ENCODE measurements around the gene HS6ST2.
A peak's percentile ranks its signal among the peaks of the same experiment; 100 is the strongest.

Gene HS6ST2

DNA sequence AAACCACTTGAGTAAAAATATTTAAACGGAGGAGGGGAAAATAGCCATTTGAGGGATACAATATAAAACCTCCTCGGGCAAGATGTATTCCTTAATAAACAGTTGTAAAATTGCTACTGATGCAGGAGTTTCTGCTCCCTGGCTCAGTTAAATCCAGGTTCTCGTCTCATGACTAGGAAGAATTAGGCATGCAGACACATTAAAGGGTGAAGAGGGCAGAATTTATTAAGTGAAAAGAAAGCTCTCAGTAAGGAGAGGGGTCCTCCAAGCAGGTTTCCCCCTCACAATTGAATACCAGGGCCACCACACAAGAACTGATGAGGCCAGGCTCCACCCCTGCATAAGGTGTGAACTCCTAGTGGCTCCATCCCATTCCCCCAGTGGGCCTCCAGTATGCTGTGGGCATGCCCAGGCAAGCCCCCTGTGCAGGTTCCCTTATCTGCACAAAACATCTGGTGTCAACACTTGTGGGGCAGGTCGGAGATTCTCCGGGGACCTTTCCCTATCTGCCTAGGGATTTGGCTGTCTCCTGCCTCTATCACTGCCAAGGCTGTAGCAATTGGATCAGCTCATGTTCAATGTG, 80.4 kb downstream of the HS6ST2 start:
- WGBS, 2 experiments (ENCODE audit: insufficient coverage in 2 of 2) = 20 to 100% methylated on average over 1 of the region's 5 CpGs
- Histone ChIP-seq H3K27ac (ENCODE audit: low read depth, low read length, severe bottlenecking) (peak overlapping the region; percentile 23), H3K36me3 (ENCODE audit: control insufficient read depth, insufficient read depth, low read length) (no peaks in the 10 kb centered on the region), H3K9me3 (ENCODE audit: control insufficient read depth, low read length) (no peaks in the 10 kb centered on the region), H3K4me1 (ENCODE audit: control insufficient read depth, insufficient read depth, low read length, poor library complexity, severe bottlenecking) (peaks cover 34% of the 10 kb centered on the region), H3K4me3 (ENCODE audit: extremely low read depth, insufficient read depth, low read length, poor library complexity, severe bottlenecking) (no peak overlapping the region)

DNA sequence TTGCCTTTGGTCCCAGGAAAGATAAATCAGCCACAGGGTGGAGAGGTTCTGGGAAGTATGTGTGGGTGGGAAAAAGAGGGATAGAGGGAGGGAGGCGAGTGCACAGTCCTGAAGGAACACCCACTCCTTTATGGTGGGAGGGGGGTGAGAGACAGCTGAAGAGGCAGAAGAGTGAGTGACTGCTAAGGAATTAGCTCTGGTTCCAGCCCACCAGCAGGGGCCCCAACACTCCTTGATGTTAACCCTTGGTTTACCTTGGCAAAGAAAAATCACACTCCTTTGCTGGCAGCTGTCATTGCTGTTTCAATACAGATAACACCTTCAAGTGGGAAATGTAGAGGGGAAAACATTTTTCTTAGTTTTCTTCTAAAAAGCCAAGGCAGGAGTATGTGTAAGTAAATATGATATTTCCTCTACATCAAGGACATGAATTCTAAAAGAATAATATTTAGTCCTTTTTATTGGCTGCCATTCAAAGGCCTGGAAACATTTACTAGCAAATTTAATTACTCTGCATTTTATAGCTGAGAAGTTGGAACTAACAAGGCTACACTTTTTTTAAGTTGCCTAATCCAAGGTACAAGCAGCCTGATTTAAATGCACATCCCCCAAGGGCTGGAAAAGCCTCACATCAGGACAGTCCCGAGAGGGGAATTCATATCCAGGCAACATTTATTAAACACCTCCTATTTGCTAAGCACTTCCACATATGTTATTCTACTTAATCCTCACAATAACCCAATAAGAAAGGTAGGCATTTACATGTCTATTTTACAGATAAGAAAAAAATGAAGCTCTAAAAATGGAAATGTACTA, 81.7 kb downstream of the HS6ST2 start:
- H3K4me3 ChIP-seq (ENCODE audit: extremely low read depth, insufficient read depth, low read length, poor library complexity, severe bottlenecking) = no peak overlapping the region
- H3K36me3 ChIP-seq (ENCODE audit: control insufficient read depth, insufficient read depth, low read length) = no peaks in the 10 kb centered on the region
- H3K4me1 ChIP-seq (ENCODE audit: control insufficient read depth, insufficient read depth, low read length, poor library complexity, severe bottlenecking) = peaks cover 34% of the 10 kb centered on the region
- WGBS, 2 experiments (ENCODE audit: insufficient coverage in 2 of 2) = 0% methylated on average over 1 of the region's 2 CpGs; no CpG with 5 or more reads in 1 of the 2 experiments
- H3K27ac ChIP-seq (ENCODE audit: low read depth, low read length, severe bottlenecking) = peak overlapping the region; percentile 29
- H3K9me3 ChIP-seq (ENCODE audit: control insufficient read depth, low read length) = no peaks in the 10 kb centered on the region

DNA sequence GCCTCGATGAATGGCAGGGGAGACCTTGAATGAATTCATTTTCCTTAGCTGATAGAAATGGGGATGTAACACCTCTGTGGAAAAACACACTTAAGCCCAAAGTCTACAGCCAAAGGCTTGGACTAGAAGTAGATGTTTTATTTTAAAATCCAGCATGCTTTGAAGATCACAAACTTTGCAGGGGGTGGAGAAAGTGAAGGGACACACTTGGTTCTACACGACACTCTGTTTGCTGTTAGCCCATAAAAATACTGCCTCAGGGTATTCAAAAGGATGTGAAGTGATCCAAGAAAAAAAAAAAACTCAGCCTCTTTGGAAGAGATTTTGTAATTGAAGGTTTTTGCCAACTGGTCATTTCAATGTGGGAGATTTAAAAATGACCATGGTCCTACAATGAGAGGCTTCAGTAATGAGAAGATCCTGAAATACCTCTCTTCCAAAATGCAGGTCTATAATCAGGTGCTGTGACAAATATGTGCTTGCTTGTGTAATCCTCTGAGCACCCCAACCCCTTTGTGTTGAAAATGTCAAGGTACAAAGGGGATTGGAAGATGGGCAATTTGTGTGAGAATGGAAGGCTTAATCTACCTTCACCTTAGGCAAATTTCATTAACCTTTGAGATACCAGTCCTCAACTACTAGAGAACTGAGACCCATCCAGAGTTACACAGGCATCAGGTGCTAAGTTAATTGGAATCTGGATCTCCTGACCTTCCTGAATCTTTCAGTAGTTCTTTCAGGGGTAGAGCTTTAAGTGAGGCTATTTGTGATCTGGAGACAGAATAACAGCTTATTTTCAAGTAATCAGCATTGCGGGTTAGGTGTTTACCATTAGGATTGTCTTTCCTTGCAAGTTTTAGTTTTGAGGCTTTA, 82.5 kb downstream of the HS6ST2 start:
- no peak overlapping the region for H3K4me3 ChIP-seq (ENCODE audit: extremely low read depth, insufficient read depth, low read length, poor library complexity, severe bottlenecking)
- H3K9me3 ChIP-seq (ENCODE audit: control insufficient read depth, low read length) = no peaks in the 10 kb centered on the region
- H3K36me3 ChIP-seq (ENCODE audit: control insufficient read depth, insufficient read depth, low read length) = no peaks in the 10 kb centered on the region
- WGBS, 2 experiments (ENCODE audit: insufficient coverage in 2 of 2) = 48% methylated on average over 2 of the region's 3 CpGs; no CpG with 5 or more reads in 1 of the 2 experiments
- peak overlapping the region; percentile 29 for H3K27ac ChIP-seq (ENCODE audit: low read depth, low read length, severe bottlenecking)
- peaks cover 34% of the 10 kb centered on the region for H3K4me1 ChIP-seq (ENCODE audit: control insufficient read depth, insufficient read depth, low read length, poor library complexity, severe bottlenecking)

DNA sequence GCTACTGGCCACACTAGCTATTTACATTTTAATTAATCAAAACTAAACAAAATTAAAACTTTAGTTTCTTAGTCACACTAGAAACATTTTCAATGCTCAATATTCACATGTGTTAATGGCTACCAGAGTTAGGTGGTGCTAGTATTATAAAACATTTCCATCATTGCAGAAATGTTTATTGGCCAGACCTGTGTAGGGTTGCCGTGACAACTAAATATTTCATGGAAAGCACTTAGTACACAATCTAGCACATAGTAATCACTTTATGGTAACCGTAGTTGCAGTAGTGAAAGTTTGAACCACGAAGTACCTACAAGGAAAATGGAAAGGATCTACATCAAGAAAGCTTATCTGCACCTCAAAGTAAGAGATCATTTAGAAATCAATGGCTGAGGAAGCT, 95.9 kb downstream of the HS6ST2 start:
- Histone ChIP-seq H3K4me3 (ENCODE audit: extremely low read depth, insufficient read depth, low read length, poor library complexity, severe bottlenecking) (no peak overlapping the region), H3K36me3 (ENCODE audit: control insufficient read depth, insufficient read depth, low read length) (no peaks in the 10 kb centered on the region), H3K27ac (ENCODE audit: low read depth, low read length, severe bottlenecking) (no peak overlapping the region), H3K9me3 (ENCODE audit: control insufficient read depth, low read length) (no peaks in the 10 kb centered on the region), H3K4me1 (ENCODE audit: control insufficient read depth, insufficient read depth, low read length, poor library complexity, severe bottlenecking) (no peaks in the 10 kb centered on the region)
- no CpG with 5 or more reads among the region's 3 CpGs for WGBS, 2 experiments (ENCODE audit: insufficient coverage in 2 of 2)

DNA sequence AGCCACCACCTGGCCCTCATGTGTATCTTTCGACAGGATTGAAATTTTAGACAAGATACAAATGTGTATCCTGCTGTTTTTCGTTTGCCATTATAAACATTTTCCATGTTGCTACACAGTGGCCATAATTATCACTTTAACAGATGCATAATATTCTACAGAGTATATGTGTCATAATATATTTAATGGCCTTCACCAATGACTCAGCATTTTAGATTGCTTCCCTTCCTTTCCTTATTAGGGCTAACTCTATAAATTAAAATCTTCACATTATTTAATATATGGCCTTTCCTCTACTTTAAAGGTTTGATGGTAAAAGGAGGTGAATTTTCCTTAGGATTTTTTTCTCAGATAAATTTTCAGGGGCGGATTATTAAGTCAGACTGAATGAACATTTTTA, 97.4 kb downstream of the HS6ST2 start:
- no CpG with 5 or more reads among the region's 3 CpGs for WGBS, 2 experiments (ENCODE audit: insufficient coverage in 2 of 2)
- Histone ChIP-seq H3K9me3 (ENCODE audit: control insufficient read depth, low read length) (no peaks in the 10 kb centered on the region), H3K27ac (ENCODE audit: low read depth, low read length, severe bottlenecking) (no peak overlapping the region), H3K4me1 (ENCODE audit: control insufficient read depth, insufficient read depth, low read length, poor library complexity, severe bottlenecking) (no peaks in the 10 kb centered on the region), H3K4me3 (ENCODE audit: extremely low read depth, insufficient read depth, low read length, poor library complexity, severe bottlenecking) (no peak overlapping the region), H3K36me3 (ENCODE audit: control insufficient read depth, insufficient read depth, low read length) (no peaks in the 10 kb centered on the region)

DNA sequence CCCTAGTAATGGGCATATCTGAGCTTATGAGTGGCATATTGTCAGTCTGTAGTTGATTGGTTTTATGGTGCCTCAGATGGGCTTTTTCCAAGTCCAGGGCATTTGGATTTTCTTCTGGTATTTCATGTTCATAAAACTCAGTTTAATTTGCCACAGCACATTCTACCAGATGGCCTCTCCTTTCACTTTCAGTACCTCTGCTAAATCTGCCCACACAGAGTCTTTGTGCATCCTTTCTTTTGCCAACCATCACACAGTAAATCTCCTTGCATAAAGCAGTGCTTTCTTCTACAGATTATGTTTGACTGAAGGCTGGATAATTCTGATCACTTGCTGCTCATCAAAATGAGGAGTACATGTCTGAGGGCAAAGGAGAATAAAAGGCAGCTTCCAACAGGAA, 98.2 kb downstream of the HS6ST2 start:
- Histone ChIP-seq H3K4me3 (ENCODE audit: extremely low read depth, insufficient read depth, low read length, poor library complexity, severe bottlenecking) (no peak overlapping the region), H3K27ac (ENCODE audit: low read depth, low read length, severe bottlenecking) (no peak overlapping the region), H3K4me1 (ENCODE audit: control insufficient read depth, insufficient read depth, low read length, poor library complexity, severe bottlenecking) (no peaks in the 10 kb centered on the region), H3K9me3 (ENCODE audit: control insufficient read depth, low read length) (no peaks in the 10 kb centered on the region), H3K36me3 (ENCODE audit: control insufficient read depth, insufficient read depth, low read length) (no peaks in the 10 kb centered on the region)

DNA sequence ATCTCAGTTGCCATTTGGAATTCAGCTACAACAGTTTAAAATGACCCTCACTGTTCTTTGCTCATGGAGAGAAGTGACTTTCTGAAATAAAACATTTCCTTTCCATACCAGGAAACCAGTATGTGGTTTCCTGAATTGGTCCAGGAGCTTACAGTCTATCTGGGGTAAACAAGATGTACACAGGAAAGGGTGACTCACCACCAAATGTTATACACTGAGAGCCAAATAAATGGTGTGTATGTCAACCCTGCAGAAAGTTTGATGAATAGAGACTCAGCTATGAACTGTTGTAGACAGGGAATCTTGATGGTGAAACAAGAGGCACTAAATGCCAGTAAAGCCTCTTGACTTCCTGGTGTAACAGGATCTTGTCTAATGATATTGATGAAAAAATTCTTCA, 100.4 kb downstream of the HS6ST2 start:
- Histone ChIP-seq H3K27ac (ENCODE audit: low read depth, low read length, severe bottlenecking) (no peak overlapping the region), H3K9me3 (ENCODE audit: control insufficient read depth, low read length) (no peaks in the 10 kb centered on the region), H3K4me3 (ENCODE audit: extremely low read depth, insufficient read depth, low read length, poor library complexity, severe bottlenecking) (no peak overlapping the region), H3K36me3 (ENCODE audit: control insufficient read depth, insufficient read depth, low read length) (no peaks in the 10 kb centered on the region), H3K4me1 (ENCODE audit: control insufficient read depth, insufficient read depth, low read length, poor library complexity, severe bottlenecking) (no peaks in the 10 kb centered on the region)

DNA sequence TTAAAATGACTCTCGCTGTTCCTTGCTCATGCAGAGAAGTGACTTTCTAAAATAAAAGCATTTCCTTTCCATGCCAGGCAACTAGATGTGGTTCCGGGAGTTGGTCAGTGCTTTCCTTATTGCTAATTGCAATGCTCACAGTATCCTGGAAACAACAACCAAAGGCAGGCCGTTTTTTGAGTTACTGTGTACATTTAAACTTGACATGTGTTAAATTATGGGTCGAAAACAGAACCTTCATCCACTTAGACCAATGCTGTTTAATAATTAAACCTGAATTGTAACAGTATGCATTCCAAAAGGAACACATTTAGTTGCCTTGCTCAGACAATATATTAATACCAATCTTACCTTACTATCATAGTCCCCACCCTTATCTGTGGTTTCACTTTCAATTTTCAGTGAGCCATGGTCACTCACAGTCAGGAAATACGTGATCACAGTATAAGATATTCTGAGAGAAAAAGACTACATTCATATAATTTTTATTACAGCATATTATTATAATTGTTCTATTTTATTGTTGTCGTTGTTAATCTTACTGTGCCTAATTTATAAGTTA, 102.6 kb downstream of the HS6ST2 start:
- no peak overlapping the region for H3K27ac ChIP-seq (ENCODE audit: low read depth, low read length, severe bottlenecking)
- no peaks in the 10 kb centered on the region for H3K9me3 ChIP-seq (ENCODE audit: control insufficient read depth, low read length)
- no peaks in the 10 kb centered on the region for H3K4me1 ChIP-seq (ENCODE audit: control insufficient read depth, insufficient read depth, low read length, poor library complexity, severe bottlenecking)
- H3K4me3 ChIP-seq (ENCODE audit: extremely low read depth, insufficient read depth, low read length, poor library complexity, severe bottlenecking) = no peak overlapping the region
- WGBS, 2 experiments (ENCODE audit: insufficient coverage in 2 of 2) = 100% methylated on average over 1 of the region's 6 CpGs; no CpG with 5 or more reads in 1 of the 2 experiments
- no peaks in the 10 kb centered on the region for H3K36me3 ChIP-seq (ENCODE audit: control insufficient read depth, insufficient read depth, low read length)

DNA sequence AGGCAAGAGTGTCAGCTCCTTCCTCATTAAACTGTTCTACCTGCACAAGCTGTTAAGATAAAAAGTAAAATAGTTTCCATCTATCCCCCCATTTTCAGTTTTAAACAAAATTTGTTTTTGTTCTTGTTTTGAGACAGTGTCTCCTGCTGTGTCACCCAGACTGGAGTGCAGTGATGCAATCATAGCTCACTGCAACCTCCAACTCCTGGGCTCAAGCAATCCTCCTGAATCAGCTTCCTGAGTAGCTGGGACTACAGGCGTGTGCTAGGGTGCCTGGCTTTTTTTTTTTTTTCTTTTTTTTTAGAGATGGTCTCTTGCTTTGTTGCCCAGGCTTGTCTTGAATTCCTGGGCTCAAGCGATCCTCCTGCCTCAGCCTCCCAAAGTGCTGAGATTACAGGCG, 105.4 kb downstream of the HS6ST2 start:
- WGBS, 2 experiments (ENCODE audit: insufficient coverage in 2 of 2) = no CpG with 5 or more reads among the region's 3 CpGs
- no peaks in the 10 kb centered on the region for H3K9me3 ChIP-seq (ENCODE audit: control insufficient read depth, low read length)
- no peak overlapping the region for H3K27ac ChIP-seq (ENCODE audit: low read depth, low read length, severe bottlenecking)
- no peak overlapping the region for H3K4me3 ChIP-seq (ENCODE audit: extremely low read depth, insufficient read depth, low read length, poor library complexity, severe bottlenecking)
- H3K36me3 ChIP-seq (ENCODE audit: control insufficient read depth, insufficient read depth, low read length) = no peaks in the 10 kb centered on the region
- H3K4me1 ChIP-seq (ENCODE audit: control insufficient read depth, insufficient read depth, low read length, poor library complexity, severe bottlenecking) = no peaks in the 10 kb centered on the region

DNA sequence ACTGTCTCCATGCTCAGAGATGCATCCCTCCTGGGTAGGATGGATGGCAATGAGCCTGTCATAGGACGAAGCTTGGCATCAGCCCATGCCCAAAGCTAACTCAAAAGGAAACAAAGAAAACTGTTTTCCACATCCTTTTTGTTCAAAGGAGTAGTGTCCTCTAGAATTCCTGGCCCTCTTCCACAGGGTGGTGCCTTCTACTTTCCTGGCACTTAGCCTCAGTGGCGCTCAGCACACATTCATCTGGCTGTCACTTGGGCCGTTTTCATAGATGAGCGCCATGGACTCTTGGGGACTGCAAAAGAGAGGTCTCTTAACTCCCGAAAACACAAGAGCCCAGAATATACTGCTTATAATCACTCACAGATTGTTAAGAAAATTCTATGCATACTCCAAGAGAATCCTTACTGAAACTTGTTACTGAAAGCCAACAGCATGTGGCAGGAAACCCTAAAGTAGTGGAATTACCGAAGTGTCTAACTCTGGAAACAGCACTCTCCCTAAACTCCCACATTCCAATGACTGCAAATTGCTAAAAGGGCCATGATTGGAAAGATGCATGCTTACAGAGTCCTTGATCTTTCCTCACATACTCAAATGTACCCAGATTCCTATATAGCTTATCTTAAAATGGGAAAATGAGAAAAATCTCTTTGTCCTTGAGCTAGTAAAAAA, 110.0 kb downstream of the HS6ST2 start:
- H3K4me1 ChIP-seq (ENCODE audit: control insufficient read depth, insufficient read depth, low read length, poor library complexity, severe bottlenecking) = no peaks in the 10 kb centered on the region
- H3K9me3 ChIP-seq (ENCODE audit: control insufficient read depth, low read length) = no peaks in the 10 kb centered on the region
- no peak overlapping the region for H3K27ac ChIP-seq (ENCODE audit: low read depth, low read length, severe bottlenecking)
- WGBS, 2 experiments (ENCODE audit: insufficient coverage in 2 of 2) = 100% methylated on average over 3 of the region's 6 CpGs; no CpG with 5 or more reads in 1 of the 2 experiments
- no peak overlapping the region for H3K4me3 ChIP-seq (ENCODE audit: extremely low read depth, insufficient read depth, low read length, poor library complexity, severe bottlenecking)
- no peaks in the 10 kb centered on the region for H3K36me3 ChIP-seq (ENCODE audit: control insufficient read depth, insufficient read depth, low read length)
